Mammary epithelial cell (primary cell): Measurements from ENCODE around the gene INO80B.

Experiments used
- CTCF ChIP-seq, 2 donors: IDR thresholded peaks in 1 of 2; conservative IDR thresholded peaks in 1 of 2; 2 replicates each; pipeline ENCODE4 v1.5.1; 2011 to 2012; ENCODE audit warnings: inconsistent platforms in 2 of 2, low read length in 2 of 2, mild to moderate bottlenecking in 2 of 2, control low read depth in 1 of 2, low read depth in 1 of 2; ENCODE audit not compliant: insufficient read depth in 1 of 2; ENCODE audit errors: extremely low read depth in 1 of 2
- EZH2 ChIP-seq: IDR thresholded peaks from 2 replicates; pipeline ENCODE4 v1.6.1; 2012; ENCODE audit warnings: low read length, inconsistent platforms, borderline replicate concordance

- no peak for TF ChIP-seq EZH2
- TF ChIP-seq CTCF (conservative IDR thresholded peaks at IDR 0.05 in 1 of 2, IDR thresholded peaks at IDR 0.05 in 1 of 2; ENCODE audit: extremely low read depth in 1 of 2, insufficient read depth in 1 of 2, low read depth in 1 of 2, low read length in 2 of 2), result no peak
These were observed 26.5 kb downstream of the INO80B start for GRCh38 chr2:74481431-74481830.
